Raji (cell line): ENCODE measurements around the gene FOXA1.

ENCODE experiments used
- POLR2A ChIP-seq: IDR thresholded peaks from 2 replicates; pipeline ENCODE4 v1.6.1; 2011; ENCODE audit warnings: low read depth, low read length, control low read depth; ENCODE audit not compliant: insufficient read depth

Gene FOXA1

GRCh38 chr14:37587131-37587803 lies 7.8 kb downstream of the FOXA1 start:
- TF ChIP-seq POLR2A: no peak

GRCh38 chr14:37586797-37587130 lies 8.3 kb downstream of the FOXA1 start:
- TF ChIP-seq POLR2A: no peak

GRCh38 chr14:37585971-37586796 lies 8.9 kb downstream of the FOXA1 start:
- TF ChIP-seq POLR2A: no peak

- no peak for TF ChIP-seq POLR2A
These were observed 9.9 kb downstream of the FOXA1 start for GRCh38 chr14:37585101-37585511.

GRCh38 chr14:37584211-37585100 lies 10.6 kb downstream of the FOXA1 start:
- no peak for TF ChIP-seq POLR2A

GRCh38 chr14:37583358-37584210 lies 11.5 kb downstream of the FOXA1 start:
- no peak for TF ChIP-seq POLR2A

GRCh38 chr14:37580146-37580545 lies 14.9 kb downstream of the FOXA1 start:
- no peak for TF ChIP-seq POLR2A

- TF ChIP-seq POLR2A: no peak
These were observed 15.8 kb downstream of the FOXA1 start for GRCh38 chr14:37579274-37579673.

GRCh38 chr14:37573356-37573755 lies 21.7 kb downstream of the FOXA1 start:
- TF ChIP-seq POLR2A: no peak

GRCh38 chr14:37571391-37571790 lies 23.7 kb downstream of the FOXA1 start:
- no peak for TF ChIP-seq POLR2A

- TF ChIP-seq POLR2A: no peak
These were observed 25.3 kb downstream of the FOXA1 start for GRCh38 chr14:37569729-37570128.

- TF ChIP-seq POLR2A: no peak
These were observed 28.2 kb downstream of the FOXA1 start for GRCh38 chr14:37566811-37567371.

GRCh38 chr14:37565550-37565949 lies 29.5 kb downstream of the FOXA1 start:
- no peak for TF ChIP-seq POLR2A

- no peak for TF ChIP-seq POLR2A
These were observed 31.9 kb downstream of the FOXA1 start for GRCh38 chr14:37563189-37563588.
